ENCODE data around the gene GPC6.
"Not testable (repeated sequence)": the region's sequence is repeated elsewhere in the genome, so short reads cannot be mapped to it uniquely, and the experiment has no call there.

GPC6 gene

GRCh38 chr13:94328381-94329041 lies 1101.9 kb downstream of the GPC6 start:
- no peak for DNase-seq (ENCODE audit: low read depth)

GRCh38 chr13:94329277-94329676 lies 1102.7 kb downstream of the GPC6 start:
- no peak for DNase-seq (ENCODE audit: low read depth)

DNA sequence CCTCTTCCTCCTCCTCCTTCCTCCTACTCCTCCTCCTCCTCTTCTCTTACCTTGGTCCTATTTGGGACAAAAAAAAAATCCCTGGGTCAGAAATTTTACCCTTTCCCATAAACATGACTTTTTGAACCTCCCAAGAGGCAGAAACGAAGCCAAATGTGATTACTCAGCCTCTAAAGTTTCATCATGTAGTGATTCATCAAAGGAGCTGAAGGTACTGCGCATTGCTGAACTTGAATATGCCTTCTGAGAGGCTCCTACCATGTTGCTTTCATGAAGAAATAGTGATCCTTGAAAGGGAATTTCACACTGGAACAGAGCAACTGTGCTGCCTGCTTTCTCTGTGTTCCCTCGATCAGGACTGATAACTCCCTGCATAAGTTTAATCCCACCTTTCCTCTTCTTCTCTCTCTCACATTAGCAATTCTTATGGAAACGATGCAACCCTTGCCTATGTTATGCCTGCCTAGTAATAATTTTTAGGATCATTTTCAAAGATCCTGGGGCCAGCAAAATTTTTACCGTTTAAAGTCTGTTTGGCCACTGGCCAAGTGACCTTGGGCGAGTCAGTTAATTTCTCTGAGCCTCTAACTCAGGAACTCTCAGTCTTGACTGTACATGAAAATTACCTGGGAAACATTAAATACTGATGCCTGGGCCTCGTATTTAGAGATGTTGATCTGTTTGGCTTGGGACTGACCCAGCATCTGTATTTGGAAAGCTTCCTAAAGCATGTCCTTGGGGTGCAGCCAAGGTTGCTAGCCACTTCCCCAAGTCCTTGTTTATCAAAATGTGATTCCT lies 1103.3 kb downstream of the GPC6 start:
- DNase-seq (ENCODE audit: low read depth), result no peak

DNA sequence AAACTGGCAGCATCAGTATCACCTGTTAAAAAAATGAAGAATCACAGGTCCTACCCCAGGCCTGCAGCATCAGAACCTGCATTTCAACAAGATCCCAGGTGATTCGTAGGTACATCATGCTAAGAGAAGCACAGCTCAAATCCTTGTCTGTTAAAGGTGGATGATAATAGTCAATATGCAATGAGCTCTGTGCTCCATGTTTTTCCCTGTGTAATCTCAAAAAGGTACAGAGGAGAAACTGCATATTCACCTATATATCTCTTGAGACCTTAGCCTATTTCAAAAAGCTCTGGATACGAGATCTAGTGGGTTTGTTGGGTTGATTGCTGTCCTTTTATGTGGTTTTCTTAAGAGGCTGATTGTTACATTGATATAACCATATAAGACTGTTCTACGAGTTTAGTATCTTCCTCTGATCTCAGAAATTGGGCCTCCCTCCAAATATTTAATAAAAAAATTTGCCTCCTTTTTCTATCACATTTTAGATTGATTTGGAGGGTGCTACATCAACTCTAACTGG lies 1104.0 kb downstream of the GPC6 start:
- no peak for DNase-seq (ENCODE audit: low read depth)

- DNase-seq (ENCODE audit: low read depth), result no peak
These were observed 1104.7 kb downstream of the GPC6 start for GRCh38 chr13:94331281-94331680.

- no peak for DNase-seq (ENCODE audit: low read depth)
These were observed 1105.9 kb downstream of the GPC6 start for GRCh38 chr13:94332359-94333096.

- DNase-seq (ENCODE audit: low read depth), result no peak
These were observed 1106.7 kb downstream of the GPC6 start for GRCh38 chr13:94333131-94333820.

- DNase-seq (ENCODE audit: low read depth), result no peak
These were observed 1109.3 kb downstream of the GPC6 start for GRCh38 chr13:94335761-94336526.

DNA sequence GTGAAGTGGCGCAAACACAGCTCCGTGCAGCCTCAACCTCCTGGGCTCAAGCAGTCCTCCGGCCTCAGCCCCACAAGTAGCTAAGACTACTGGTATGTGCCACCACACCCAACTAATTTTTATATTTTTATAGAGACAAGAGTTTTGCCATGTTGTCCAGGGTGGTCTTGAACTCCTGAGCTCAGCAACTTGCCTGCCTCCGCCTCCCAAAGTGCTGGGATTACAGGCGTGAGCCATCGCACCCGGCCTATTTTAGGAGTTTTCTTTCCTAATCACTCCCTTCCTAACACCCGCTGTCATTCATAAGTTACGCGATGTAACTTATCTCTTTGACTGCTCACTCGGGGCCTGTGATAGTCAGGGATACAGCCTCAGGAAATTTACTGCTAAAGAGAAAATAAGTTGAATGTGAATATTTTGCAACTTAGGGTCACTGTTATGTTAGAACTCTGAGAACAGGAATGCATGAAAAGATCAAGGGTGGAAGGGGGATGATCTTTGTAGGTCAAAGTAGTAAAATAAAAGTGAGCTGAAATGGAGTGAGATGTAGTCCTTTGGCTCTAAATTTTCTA lies 1112.6 kb downstream of the GPC6 start:
- DNase-seq (ENCODE audit: low read depth), result no peak

DNA sequence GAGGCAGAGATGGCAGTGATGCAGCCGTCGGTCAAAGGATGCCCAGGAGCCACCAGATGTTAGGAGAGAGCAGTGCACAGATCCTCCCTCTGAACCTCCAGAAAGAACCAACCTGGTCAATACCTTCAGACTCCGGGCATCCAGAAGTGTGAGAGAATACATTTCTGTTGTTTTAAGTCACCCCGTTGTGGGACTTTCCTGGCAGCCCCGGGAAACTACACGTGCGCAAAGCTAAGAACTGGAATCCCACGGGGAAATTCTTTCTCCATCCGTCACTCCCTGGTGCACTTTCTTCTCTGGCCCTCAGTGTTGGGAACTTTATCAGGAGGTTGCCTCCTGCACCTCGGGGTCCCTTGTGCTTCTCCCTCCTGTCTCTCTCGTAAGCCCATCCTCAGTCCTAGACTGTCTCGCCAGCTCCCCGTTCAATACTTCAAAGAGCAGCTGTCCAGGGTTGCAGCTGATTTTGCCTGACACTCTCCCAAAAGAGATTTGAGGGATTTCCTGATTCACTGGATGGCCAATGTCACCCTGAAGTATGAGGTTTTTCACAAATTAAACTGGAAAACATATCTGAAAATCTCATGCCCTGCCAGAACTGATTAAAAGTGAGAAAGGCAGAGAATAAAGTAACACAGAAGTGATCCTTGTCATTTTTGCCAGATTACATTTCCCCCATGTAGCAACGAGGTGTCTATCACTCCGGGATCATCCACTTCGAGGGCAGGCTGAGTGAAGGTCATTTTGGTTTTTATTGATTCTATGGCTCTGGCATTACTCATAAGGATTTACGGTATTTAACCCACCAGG lies 1116.0 kb downstream of the GPC6 start:
- DNase-seq (ENCODE audit: low read depth), result no peak

- no peak for DNase-seq (ENCODE audit: low read depth)
These were observed 1116.6 kb downstream of the GPC6 start for GRCh38 chr13:94343243-94343585.

GRCh38 chr13:94343687-94344086 lies 1117.1 kb downstream of the GPC6 start:
- DNase-seq (ENCODE audit: low read depth), result not testable (repeated sequence)

DNA sequence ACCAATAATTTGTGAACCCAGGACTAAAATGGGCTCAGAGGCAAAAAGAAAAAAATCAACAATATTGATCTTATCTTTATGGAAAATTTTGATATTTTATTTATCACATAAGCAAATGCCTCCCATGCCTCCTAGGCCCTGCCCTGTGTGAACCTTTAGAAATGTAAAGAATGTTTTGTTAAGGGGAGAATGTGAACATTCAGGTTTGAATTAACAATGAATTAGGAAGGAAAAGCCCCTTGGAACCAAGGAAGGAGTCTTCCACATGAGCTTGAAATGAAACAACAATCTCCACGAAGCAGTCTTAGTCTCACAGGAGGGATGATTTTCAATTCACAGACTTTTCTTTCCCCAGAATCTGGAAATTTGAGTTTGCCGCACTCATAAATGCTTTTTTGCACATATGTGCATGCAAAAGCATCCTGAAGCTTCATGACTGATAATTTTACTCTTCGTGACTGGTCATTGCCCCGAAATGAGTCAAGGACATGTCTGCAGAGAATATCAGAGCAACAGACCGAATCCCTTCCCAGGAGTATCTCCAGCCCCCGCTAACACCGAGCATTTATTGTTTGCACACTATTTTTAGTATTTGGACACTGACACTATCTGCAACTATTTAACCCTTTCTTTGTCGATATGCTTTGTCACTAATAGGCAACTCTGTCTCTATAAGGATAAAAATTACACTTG lies 1117.7 kb downstream of the GPC6 start:
- no peak for DNase-seq (ENCODE audit: low read depth)

DNA sequence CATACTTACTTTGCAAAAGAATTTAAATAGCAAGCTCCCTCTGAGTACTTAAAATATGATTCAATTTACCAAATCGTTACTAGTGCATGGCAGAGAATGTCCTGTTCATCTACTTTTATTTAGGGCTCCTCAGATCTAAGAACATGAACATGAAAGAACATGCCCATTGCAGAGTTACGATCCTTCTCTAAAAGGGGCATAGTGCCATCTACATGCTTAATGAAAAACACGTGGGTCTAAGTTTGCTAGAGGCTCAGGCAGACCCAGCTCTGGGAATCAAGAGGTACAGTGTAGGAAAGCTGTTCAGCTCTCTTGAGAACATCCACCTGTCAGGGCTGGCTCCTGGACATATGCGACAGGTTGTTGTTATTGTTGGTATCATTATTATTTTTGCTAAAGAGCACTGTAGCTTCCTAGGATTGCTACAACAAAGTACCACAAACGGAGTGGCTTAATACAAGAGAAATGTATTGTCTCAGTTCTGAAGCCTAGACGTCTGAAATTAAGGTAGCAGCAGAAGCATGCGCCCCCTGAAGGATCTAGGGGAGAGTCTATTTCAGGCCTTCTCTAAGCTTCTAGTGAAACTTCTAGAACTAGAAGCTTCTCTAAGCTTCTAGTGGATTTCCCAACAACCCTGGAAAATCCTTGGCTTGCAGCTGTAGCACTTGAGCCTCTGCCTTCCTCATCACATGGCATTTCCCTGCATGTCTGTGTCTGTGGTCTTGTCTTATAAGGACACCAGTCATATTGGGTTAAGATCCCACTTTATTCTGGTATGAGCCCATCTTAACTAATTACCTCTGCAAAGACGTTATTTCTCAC lies 1119.0 kb downstream of the GPC6 start:
- no peak for DNase-seq (ENCODE audit: low read depth)

DNA sequence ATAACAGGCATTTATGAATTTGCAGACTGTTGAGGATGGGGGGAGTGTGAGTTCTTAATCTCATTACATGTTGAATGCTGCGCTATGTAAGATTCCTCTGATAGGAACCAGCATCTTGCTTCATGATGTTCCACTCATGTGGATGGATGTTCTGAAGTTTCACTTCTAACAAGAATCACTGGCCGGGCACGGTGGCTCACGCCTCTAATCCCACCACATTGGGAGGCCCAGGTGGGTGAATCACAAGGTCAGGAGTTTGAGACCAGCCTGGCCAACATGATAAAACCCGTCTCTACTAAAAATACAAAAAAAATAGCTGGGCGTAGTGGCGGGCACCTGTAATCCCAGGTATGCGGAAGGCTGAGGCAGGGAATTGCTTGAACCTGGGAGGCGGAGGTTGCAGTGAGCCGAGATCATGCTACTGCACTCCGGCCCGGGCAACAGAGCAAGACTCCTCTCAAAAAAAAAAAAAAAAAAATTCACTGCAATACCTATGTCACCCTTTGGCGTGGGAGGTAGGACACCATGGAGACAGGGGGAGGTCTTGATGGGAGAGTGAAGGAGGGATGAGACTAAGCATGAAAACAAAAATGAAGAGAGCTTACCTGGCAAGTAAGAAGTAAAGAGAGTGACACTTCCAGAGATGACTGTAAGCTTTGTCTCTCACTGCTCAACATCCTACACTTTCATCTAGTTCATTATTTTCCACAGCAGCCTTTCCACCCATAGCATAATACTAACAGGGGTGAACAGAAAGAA lies 1119.8 kb downstream of the GPC6 start:
- DNase-seq (ENCODE audit: low read depth), result no peak

DNA sequence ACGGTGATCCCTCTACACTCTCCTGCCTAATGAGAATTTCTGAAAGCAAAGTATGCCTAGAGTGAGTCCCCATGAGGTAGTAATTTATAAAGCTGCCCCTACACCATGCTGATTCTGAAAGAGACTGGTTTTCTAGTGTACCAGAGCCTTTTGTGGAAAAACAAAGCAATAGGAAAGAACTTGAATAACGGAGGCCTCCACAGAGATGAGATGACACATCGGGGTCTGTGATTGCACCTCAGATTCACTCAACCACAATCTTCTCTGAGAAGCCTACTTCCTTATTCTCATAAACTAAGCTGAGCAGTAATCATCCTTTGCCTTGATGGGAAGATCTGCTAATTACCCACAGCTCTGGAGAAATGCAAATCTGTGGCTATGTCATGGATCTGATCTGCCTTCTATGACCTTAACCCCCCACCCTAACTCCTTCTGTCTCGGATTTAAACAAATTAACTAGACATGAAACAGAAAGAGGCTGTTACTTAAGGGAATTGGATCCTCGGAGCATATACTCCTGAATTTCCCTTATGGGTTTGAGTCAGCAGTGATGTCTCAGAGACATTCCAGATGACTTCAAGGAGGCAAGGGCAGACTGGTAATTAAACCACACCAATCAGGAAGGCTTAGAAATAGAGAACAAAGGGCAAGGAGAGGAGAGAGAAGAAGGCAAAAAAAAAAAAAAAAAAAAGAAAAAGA lies 1124.8 kb downstream of the GPC6 start:
- no peak for DNase-seq (ENCODE audit: low read depth)

DNA sequence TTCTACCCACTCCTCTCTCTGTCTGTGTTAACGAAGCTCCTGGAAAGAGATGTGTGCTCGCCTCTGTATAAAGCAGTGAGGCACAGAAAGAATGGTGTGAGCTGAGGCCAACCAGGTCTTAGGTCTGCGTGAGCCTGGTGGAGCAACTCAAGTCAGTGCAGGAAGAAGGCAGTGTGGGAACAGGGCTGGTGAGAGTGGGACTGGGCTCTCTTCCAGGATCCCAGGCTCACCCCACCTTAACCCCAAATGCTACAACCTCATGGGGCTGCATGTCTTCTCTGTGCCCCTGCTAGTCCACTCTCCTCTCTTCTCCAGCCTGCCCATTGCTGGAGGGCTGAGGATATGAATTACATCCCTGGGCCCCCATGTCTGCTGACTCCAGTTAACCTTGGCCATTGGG lies 1125.5 kb downstream of the GPC6 start:
- no peak for DNase-seq (ENCODE audit: low read depth)
